Measurements from ENCODE around the gene KPNA4.

GRCh38 chr3:160586679-160587078 lies 21.3 kb upstream of the KPNA4 start:
- TF ChIP-seq EP300 (IDR thresholded peaks at IDR 0.05) (no peak), CTCF (IDR thresholded peaks at IDR 0.05) (no peak), POLR2AphosphoS5 (IDR thresholded peaks at IDR 0.05) (no peak)
